Measurements from ENCODE around the gene BDNF. TPM values are rescaled to one million over a fixed set of nuclear protein-coding genes. Genes with fewer than 3 reads are reported as not detected.

The BDNF gene
- total RNA-seq, 2 donors from 2014 or later = 0.33 TPM; not detected in 1

- DNase-seq = peak; percentile 81
- H3K4me1 ChIP-seq (ENCODE audit: control insufficient read depth, insufficient read depth, low read length) = no peaks in the 10 kb centered on the region
- 0 to 1% methylated on average over 4 to 30 of the region's 30 CpGs for WGBS, 2 experiments (ENCODE audit: insufficient coverage in 1 of 2, insufficient read length in 1 of 2)
These were observed 871 bp downstream of the BDNF start for GRCh38 chr11:27699242-27699925.

DNA sequence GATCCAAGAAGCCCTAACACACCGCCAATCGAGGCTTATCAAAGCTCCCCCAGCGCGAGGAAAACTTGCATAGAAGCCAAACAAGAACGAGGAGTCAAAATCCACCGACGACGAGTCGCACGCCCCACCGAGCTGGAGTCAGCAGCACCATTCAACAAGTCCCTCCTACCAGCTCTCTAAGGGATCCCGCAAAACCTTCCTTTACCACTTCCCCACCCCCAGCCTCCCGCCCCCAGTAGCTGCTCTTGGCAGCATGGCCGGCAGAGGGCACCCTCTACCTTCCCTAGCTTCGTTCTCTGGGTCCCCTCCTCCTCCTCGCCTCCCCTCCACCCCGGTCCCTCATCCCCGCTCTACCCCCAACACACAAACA lies 1.4 kb downstream of the BDNF start:
- peaks cover 24% of the 10 kb centered on the region for H3K4me1 Mint-ChIP-seq
- WGBS, 2 experiments (ENCODE audit: insufficient coverage in 1 of 2, insufficient read length in 1 of 2) = 1% methylated on average over 13 to 18 of the region's 18 CpGs
- peaks cover 70% of the 10 kb centered on the region for H3K27me3 Mint-ChIP-seq (ENCODE audit: insufficient read depth)
- H3K9me3 Mint-ChIP-seq = no peaks in the 10 kb centered on the region
- peak overlapping the region; percentile 22 for H3K9ac ChIP-seq (ENCODE audit: extremely low read depth, low read length, poor library complexity, severe bottlenecking)
- H3K27ac Mint-ChIP-seq = peak overlapping the region; percentile 56
- no peaks in the 10 kb centered on the region for H3K9me3 ChIP-seq (ENCODE audit: control insufficient read depth, low read length)
- H3K4me1 ChIP-seq (ENCODE audit: control insufficient read depth, insufficient read depth, low read length) = no peaks in the 10 kb centered on the region
- peak; percentile 98 for DNase-seq
- peak; percentile 92 for TF ChIP-seq CTCF (conservative IDR thresholded peaks at IDR 0.05)
- H3K36me3 Mint-ChIP-seq (ENCODE audit: low read depth) = no peaks in the 10 kb centered on the region
- peak overlapping the region; percentile 82 for H3K4me3 ChIP-seq (ENCODE audit: low read length)
- H3K27me3 ChIP-seq (ENCODE audit: control insufficient read depth, insufficient read depth, low read length, poor library complexity, severe bottlenecking) = peaks cover 73% of the 10 kb centered on the region
- H3K27ac ChIP-seq (ENCODE audit: low read depth, low read length) = no peak overlapping the region
- peak overlapping the region; percentile 65 for H3K4me3 Mint-ChIP-seq
- no peaks in the 10 kb centered on the region for H3K36me3 ChIP-seq (ENCODE audit: control insufficient read depth, insufficient read depth, low read length)

More at GRCh38 chr11:27699242-27699925, 871 bp downstream of the BDNF start:
- peaks cover 78% of the 10 kb centered on the region for H3K27me3 ChIP-seq (ENCODE audit: control insufficient read depth, insufficient read depth, low read length, poor library complexity, severe bottlenecking)
- TF ChIP-seq CTCF (conservative IDR thresholded peaks at IDR 0.05) = no peak
- H3K9me3 Mint-ChIP-seq = no peaks in the 10 kb centered on the region
- H3K4me3 Mint-ChIP-seq = peak overlapping the region; percentile 65
- H3K4me3 ChIP-seq (ENCODE audit: low read length) = peak overlapping the region; percentile 82
- peaks cover 74% of the 10 kb centered on the region for H3K27me3 Mint-ChIP-seq (ENCODE audit: insufficient read depth)
- no peak overlapping the region for H3K27ac ChIP-seq (ENCODE audit: low read depth, low read length)
- H3K9me3 ChIP-seq (ENCODE audit: control insufficient read depth, low read length) = no peaks in the 10 kb centered on the region
- no peak overlapping the region for H3K9ac ChIP-seq (ENCODE audit: extremely low read depth, low read length, poor library complexity, severe bottlenecking)
- no peaks in the 10 kb centered on the region for H3K36me3 Mint-ChIP-seq (ENCODE audit: low read depth)
- H3K36me3 ChIP-seq (ENCODE audit: control insufficient read depth, insufficient read depth, low read length) = no peaks in the 10 kb centered on the region
- H3K27ac Mint-ChIP-seq = peak overlapping the region; percentile 43
- H3K4me1 Mint-ChIP-seq = peaks cover 24% of the 10 kb centered on the region

- Histone ChIP-seq H3K9ac (ENCODE audit: extremely low read depth, low read length, poor library complexity, severe bottlenecking) (no peak overlapping the region), H3K4me1 (ENCODE audit: control insufficient read depth, insufficient read depth, low read length) (no peaks in the 10 kb centered on the region), H3K36me3 (ENCODE audit: control insufficient read depth, insufficient read depth, low read length) (no peaks in the 10 kb centered on the region), H3K9me3 (ENCODE audit: control insufficient read depth, low read length) (no peaks in the 10 kb centered on the region), H3K27me3 (ENCODE audit: control insufficient read depth, insufficient read depth, low read length, poor library complexity, severe bottlenecking) (peaks cover 63% of the 10 kb centered on the region), H3K27ac (ENCODE audit: low read depth, low read length) (no peak overlapping the region), H3K4me3 (ENCODE audit: low read length) (no peak overlapping the region)
- 71% methylated on average over 2 of the region's 2 CpGs; no CpG with 5 or more reads in 1 of the 2 experiments for WGBS, 2 experiments (ENCODE audit: insufficient coverage in 1 of 2, insufficient read length in 1 of 2)
- Mint-ChIP-seq H3K27me3 (ENCODE audit: insufficient read depth) (peaks cover 59% of the 10 kb centered on the region), H3K9me3 (no peaks in the 10 kb centered on the region), H3K36me3 (ENCODE audit: low read depth) (no peaks in the 10 kb centered on the region), H3K4me1 (peaks cover 24% of the 10 kb centered on the region), H3K4me3 (no peak overlapping the region), H3K27ac (no peak overlapping the region)
- no peak for TF ChIP-seq CTCF (conservative IDR thresholded peaks at IDR 0.05)
- no peak for DNase-seq
These were observed 2.5 kb downstream of the BDNF start for GRCh38 chr11:27697679-27698275.
